Peyer's patch (tissue), 4 donors: ENCODE results near the gene ZDHHC19.

Experiments used
- POLR2A ChIP-seq, 2 donors: fragments of 450-650 bp; IDR thresholded peaks; one replicate each; pipeline ENCODE4 v1.5.1; 2017; ENCODE audit warnings: antibody characterized with exemption in 2 of 2, mild to moderate bottlenecking in 2 of 2, moderate library complexity in 2 of 2
- TF ChIP-seq, protein P1 (sequence below), 6 experiments: fragments of 450-650 bp in 4 of 6; fragments of 200-600 bp in 2 of 6; sonication (generic) in 1 of 6; IDR thresholded peaks; one replicate each; pipeline ENCODE4 v1.5.1; 2017 to 2019; ENCODE audit warnings: antibody characterized with exemption in 6 of 6, mild to moderate bottlenecking in 3 of 6, moderate library complexity in 1 of 6

DNA sequence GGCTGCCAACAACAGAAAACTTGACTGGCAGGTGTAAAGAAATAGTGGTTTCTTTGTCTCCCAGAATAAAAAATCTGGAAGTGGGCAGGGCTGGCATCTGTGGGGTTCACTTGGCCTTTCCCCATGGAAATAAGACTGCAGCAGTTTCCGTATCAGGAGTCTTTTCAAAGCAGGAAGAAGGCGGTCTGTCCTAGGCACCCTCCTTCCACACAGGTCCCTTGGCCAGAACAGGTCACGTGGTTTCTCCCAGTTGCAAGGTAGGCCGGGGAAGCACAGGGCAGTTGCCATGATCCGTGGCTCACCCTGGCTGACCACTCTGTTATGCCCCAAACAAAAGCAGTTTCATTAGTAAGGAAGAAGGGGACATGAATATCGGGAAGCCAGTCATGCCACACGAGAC is 45.4 kb downstream of the ZDHHC19 start:
- TF ChIP-seq, protein P1, sequence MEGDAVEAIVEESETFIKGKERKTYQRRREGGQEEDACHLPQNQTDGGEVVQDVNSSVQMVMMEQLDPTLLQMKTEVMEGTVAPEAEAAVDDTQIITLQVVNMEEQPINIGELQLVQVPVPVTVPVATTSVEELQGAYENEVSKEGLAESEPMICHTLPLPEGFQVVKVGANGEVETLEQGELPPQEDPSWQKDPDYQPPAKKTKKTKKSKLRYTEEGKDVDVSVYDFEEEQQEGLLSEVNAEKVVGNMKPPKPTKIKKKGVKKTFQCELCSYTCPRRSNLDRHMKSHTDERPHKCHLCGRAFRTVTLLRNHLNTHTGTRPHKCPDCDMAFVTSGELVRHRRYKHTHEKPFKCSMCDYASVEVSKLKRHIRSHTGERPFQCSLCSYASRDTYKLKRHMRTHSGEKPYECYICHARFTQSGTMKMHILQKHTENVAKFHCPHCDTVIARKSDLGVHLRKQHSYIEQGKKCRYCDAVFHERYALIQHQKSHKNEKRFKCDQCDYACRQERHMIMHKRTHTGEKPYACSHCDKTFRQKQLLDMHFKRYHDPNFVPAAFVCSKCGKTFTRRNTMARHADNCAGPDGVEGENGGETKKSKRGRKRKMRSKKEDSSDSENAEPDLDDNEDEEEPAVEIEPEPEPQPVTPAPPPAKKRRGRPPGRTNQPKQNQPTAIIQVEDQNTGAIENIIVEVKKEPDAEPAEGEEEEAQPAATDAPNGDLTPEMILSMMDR (IDR thresholded peaks at IDR 0.05), result no peak
- TF ChIP-seq POLR2A (IDR thresholded peaks at IDR 0.05), result no peak
